ENCODE results near the gene UBXN1. TPM values are rescaled to one million over a fixed set of nuclear protein-coding genes. Genes with fewer than 3 reads are reported as not detected.

Gene UBXN1
- total RNA-seq, 1 experiment from 2014 or later = 135 TPM

- TF ChIP-seq ZNF671 (CRISPR knock-in tag; IDR thresholded peaks at IDR 0.05) (no peak), MXD4 (CRISPR knock-in tag; IDR thresholded peaks at IDR 0.05; ENCODE audit: borderline replicate concordance) (no peak), ZNF263 (CRISPR knock-in tag; IDR thresholded peaks at IDR 0.05; ENCODE audit: low read depth) (no peak), JUN (CRISPR knock-in tag; IDR thresholded peaks at IDR 0.05) (no peak), ESRRA (CRISPR knock-in tag; IDR thresholded peaks at IDR 0.05; ENCODE audit: borderline replicate concordance) (no peak; the same call in 1 of the 2 replicates), CREM (CRISPR knock-in tag; IDR thresholded peaks at IDR 0.05) (peak; percentile 66; the same call in 1 of the 2 replicates), RELA (CRISPR knock-in tag; IDR thresholded peaks at IDR 0.05; ENCODE audit: borderline replicate concordance) (no peak), TEAD1 (CRISPR knock-in tag; IDR thresholded peaks at IDR 0.05) (peak; percentile 87), ZNF317 (CRISPR knock-in tag; IDR thresholded peaks at IDR 0.05; ENCODE audit: borderline replicate concordance, low read depth) (no peak), NR3C1 (CRISPR knock-in tag; conservative IDR thresholded peaks at IDR 0.05; ENCODE audit: low read depth) (no peak), E2F5 (CRISPR knock-in tag; IDR thresholded peaks at IDR 0.05) (peak; percentile 79; the same call in 1 of the 2 replicates), SOX15 (CRISPR knock-in tag; IDR thresholded peaks at IDR 0.05) (no peak), USF2 (CRISPR knock-in tag; IDR thresholded peaks at IDR 0.05) (peak; percentile 36; the same call in 1 of the 2 replicates), GRHL2 (CRISPR knock-in tag; IDR thresholded peaks at IDR 0.05; ENCODE audit: insufficient replicate concordance, severe bottlenecking) (no peak), FOXJ3 (CRISPR knock-in tag; IDR thresholded peaks at IDR 0.05; ENCODE audit: borderline replicate concordance) (no peak), ATF3 (CRISPR knock-in tag; conservative IDR thresholded peaks at IDR 0.05) (no peak), PREB (CRISPR knock-in tag; IDR thresholded peaks at IDR 0.05; ENCODE audit: borderline replicate concordance) (no peak; the same call in 1 of the 2 replicates), SP1 (CRISPR knock-in tag; conservative IDR thresholded peaks at IDR 0.05) (peak; percentile 86), EMX1 (CRISPR knock-in tag; IDR thresholded peaks at IDR 0.05) (no peak), HMGA2 (CRISPR knock-in tag; IDR thresholded peaks at IDR 0.05) (no peak)
- TF ChIP-seq, protein P1, sequence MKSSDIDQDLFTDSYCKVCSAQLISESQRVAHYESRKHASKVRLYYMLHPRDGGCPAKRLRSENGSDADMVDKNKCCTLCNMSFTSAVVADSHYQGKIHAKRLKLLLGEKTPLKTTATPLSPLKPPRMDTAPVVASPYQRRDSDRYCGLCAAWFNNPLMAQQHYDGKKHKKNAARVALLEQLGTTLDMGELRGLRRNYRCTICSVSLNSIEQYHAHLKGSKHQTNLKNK (CRISPR knock-in tag; IDR thresholded peaks at IDR 0.05) = no peak; the same call in 1 of the 2 replicates
- TF ChIP-seq, protein P2, sequence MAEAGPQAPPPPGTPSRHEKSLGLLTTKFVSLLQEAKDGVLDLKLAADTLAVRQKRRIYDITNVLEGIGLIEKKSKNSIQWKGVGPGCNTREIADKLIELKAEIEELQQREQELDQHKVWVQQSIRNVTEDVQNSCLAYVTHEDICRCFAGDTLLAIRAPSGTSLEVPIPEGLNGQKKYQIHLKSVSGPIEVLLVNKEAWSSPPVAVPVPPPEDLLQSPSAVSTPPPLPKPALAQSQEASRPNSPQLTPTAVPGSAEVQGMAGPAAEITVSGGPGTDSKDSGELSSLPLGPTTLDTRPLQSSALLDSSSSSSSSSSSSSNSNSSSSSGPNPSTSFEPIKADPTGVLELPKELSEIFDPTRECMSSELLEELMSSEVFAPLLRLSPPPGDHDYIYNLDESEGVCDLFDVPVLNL (CRISPR knock-in tag; IDR thresholded peaks at IDR 0.05; ENCODE audit: borderline replicate concordance, low read depth) = no peak
- TF ChIP-seq, protein P3, sequence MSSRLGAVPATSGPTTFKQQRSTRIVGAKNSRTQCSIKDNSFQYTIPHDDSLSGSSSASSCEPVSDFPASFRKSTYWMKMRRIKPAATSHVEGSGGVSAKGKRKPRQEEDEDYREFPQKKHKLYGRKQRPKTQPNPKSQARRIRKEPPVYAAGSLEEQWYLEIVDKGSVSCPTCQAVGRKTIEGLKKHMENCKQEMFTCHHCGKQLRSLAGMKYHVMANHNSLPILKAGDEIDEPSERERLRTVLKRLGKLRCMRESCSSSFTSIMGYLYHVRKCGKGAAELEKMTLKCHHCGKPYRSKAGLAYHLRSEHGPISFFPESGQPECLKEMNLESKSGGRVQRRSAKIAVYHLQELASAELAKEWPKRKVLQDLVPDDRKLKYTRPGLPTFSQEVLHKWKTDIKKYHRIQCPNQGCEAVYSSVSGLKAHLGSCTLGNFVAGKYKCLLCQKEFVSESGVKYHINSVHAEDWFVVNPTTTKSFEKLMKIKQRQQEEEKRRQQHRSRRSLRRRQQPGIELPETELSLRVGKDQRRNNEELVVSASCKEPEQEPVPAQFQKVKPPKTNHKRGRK (CRISPR knock-in tag; IDR thresholded peaks at IDR 0.05; ENCODE audit: borderline replicate concordance) = no peak
- TF ChIP-seq, protein P4, sequence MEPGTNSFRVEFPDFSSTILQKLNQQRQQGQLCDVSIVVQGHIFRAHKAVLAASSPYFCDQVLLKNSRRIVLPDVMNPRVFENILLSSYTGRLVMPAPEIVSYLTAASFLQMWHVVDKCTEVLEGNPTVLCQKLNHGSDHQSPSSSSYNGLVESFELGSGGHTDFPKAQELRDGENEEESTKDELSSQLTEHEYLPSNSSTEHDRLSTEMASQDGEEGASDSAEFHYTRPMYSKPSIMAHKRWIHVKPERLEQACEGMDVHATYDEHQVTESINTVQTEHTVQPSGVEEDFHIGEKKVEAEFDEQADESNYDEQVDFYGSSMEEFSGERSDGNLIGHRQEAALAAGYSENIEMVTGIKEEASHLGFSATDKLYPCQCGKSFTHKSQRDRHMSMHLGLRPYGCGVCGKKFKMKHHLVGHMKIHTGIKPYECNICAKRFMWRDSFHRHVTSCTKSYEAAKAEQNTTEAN (CRISPR knock-in tag; IDR thresholded peaks at IDR 0.05) = 0 out of 2 replicates have a peak, but pooled peaks have one; percentile 38
- TF ChIP-seq, protein P5, sequence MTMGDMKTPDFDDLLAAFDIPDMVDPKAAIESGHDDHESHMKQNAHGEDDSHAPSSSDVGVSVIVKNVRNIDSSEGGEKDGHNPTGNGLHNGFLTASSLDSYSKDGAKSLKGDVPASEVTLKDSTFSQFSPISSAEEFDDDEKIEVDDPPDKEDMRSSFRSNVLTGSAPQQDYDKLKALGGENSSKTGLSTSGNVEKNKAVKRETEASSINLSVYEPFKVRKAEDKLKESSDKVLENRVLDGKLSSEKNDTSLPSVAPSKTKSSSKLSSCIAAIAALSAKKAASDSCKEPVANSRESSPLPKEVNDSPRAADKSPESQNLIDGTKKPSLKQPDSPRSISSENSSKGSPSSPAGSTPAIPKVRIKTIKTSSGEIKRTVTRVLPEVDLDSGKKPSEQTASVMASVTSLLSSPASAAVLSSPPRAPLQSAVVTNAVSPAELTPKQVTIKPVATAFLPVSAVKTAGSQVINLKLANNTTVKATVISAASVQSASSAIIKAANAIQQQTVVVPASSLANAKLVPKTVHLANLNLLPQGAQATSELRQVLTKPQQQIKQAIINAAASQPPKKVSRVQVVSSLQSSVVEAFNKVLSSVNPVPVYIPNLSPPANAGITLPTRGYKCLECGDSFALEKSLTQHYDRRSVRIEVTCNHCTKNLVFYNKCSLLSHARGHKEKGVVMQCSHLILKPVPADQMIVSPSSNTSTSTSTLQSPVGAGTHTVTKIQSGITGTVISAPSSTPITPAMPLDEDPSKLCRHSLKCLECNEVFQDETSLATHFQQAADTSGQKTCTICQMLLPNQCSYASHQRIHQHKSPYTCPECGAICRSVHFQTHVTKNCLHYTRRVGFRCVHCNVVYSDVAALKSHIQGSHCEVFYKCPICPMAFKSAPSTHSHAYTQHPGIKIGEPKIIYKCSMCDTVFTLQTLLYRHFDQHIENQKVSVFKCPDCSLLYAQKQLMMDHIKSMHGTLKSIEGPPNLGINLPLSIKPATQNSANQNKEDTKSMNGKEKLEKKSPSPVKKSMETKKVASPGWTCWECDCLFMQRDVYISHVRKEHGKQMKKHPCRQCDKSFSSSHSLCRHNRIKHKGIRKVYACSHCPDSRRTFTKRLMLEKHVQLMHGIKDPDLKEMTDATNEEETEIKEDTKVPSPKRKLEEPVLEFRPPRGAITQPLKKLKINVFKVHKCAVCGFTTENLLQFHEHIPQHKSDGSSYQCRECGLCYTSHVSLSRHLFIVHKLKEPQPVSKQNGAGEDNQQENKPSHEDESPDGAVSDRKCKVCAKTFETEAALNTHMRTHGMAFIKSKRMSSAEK (CRISPR knock-in tag; IDR thresholded peaks at IDR 0.05; ENCODE audit: borderline replicate concordance) = no peak
These were observed 32.7 kb downstream of the UBXN1 start, which contains the start of gene GANAB (continued) for GRCh38 chr11:62645946-62646824.
